ENCODE measurements around the gene TTF2. TPM values are rescaled to one million over a fixed set of nuclear protein-coding genes. Genes with fewer than 3 reads are reported as not detected.

TTF2 gene
- total RNA-seq, 6 experiments from 2014 or later: 2.3 to 6.0 (median 4.3) TPM

- Histone ChIP-seq H3K4me3 (no peak overlapping the region), H3K9me3 (no peaks in the 10 kb centered on the region), H3K36me3 (peaks cover 0 to 2% (median under 1%) of the 10 kb centered on the region in 4 donors), H3K27me3 (no peaks in the 10 kb centered on the region), H3K4me1 (no peaks in the 10 kb centered on the region), H3K27ac (no peak overlapping the region)
- WGBS (ENCODE audit: insufficient coverage, low coverage, low lambda C conversion rate, missing lambda C conversion rate): 74% methylated on average over 2 of the region's 2 CpGs
- ATAC-seq (no peak), DNase-seq (no peak)
- TF ChIP-seq POLR2A (IDR thresholded peaks at IDR 0.05): no peak
- no peak for TF ChIP-seq CTCF (IDR thresholded peaks at IDR 0.05)
- intact Hi-C loops (cut with DNase I): loop anchor here in 1 of 2 donors (10.0 kb wide), 1 partner anchor 55 kb away; the partner anchor contains the start of gene TRIM45
Measured at GRCh38 chr1:117070124-117070523, 10.0 kb downstream of the TTF2 start.

- 96% methylated on average over 5 of the region's 5 CpGs for WGBS (ENCODE audit: insufficient coverage, low coverage, low lambda C conversion rate, missing lambda C conversion rate)
- TF ChIP-seq POLR2A (IDR thresholded peaks at IDR 0.05) (no peak), CTCF (IDR thresholded peaks at IDR 0.05) (no peak)
- Histone ChIP-seq H3K36me3 (peaks cover 0 to 43% (median under 1%) of the 10 kb centered on the region in 4 donors), H3K4me3 (no peak overlapping the region), H3K9me3 (no peaks in the 10 kb centered on the region), H3K4me1 (no peaks in the 10 kb centered on the region), H3K27ac (no peak overlapping the region), H3K27me3 (no peaks in the 10 kb centered on the region)
- ATAC-seq: no peak
- no peak for DNase-seq
- intact Hi-C loops (cut with DNase I): loop anchor here in 1 of 2 donors (10.0 kb wide), 1 partner anchor 48 kb away; the partner anchor contains the start of gene TRIM45
Measured at GRCh38 chr1:117076648-117077047, 16.5 kb downstream of the TTF2 start.

GRCh38 chr1:117077267-117077666 lies 17.1 kb downstream of the TTF2 start:
- no peak for TF ChIP-seq CTCF (IDR thresholded peaks at IDR 0.05)
- no peak for TF ChIP-seq POLR2A (IDR thresholded peaks at IDR 0.05)
- Histone ChIP-seq H3K27me3 (no peaks in the 10 kb centered on the region), H3K36me3 (peaks cover 0 to 44% (median under 1%) of the 10 kb centered on the region in 4 donors), H3K27ac (no peak overlapping the region), H3K4me3 (no peak overlapping the region), H3K9me3 (no peaks in the 10 kb centered on the region), H3K4me1 (no peaks in the 10 kb centered on the region)
- intact Hi-C loops (cut with DNase I): loop anchor here in 1 of 2 donors (10.0 kb wide), 1 partner anchor 48 kb away; the partner anchor contains the start of gene TRIM45
- ATAC-seq (no peak), DNase-seq (no peak)
- 50% methylated on average over 3 of the region's 3 CpGs for WGBS (ENCODE audit: insufficient coverage, low coverage, low lambda C conversion rate, missing lambda C conversion rate)

- Histone ChIP-seq H3K9me3 (no peaks in the 10 kb centered on the region), H3K4me3 (no peak overlapping the region), H3K4me1 (no peaks in the 10 kb centered on the region), H3K27ac (no peak overlapping the region), H3K27me3 (no peaks in the 10 kb centered on the region), H3K36me3 (peaks cover 0 to 44% (median under 1%) of the 10 kb centered on the region in 4 donors)
- no peak for ATAC-seq
- 88% methylated on average over 6 of the region's 6 CpGs for WGBS (ENCODE audit: insufficient coverage, low coverage, low lambda C conversion rate, missing lambda C conversion rate)
- intact Hi-C loops (cut with DNase I): loop anchor here in 1 of 2 donors (10.0 kb wide), 1 partner anchor 45 kb away; the partner anchor contains the start of gene TRIM45
- no peak for DNase-seq
- no peak for TF ChIP-seq POLR2A (IDR thresholded peaks at IDR 0.05)
- TF ChIP-seq CTCF (IDR thresholded peaks at IDR 0.05): no peak
Measured at GRCh38 chr1:117079737-117080136, 19.6 kb downstream of the TTF2 start.
